HEK293 (cell line): ENCODE measurements around the gene CD101.

ENCODE experiments used
- GLIS2 ChIP-seq: fragments of 450-650 bp; formaldehyde crosslinking; IDR thresholded peaks from 2 replicates; pipeline ENCODE4 v1.5.1; 2016; ENCODE audit warnings: missing biosample characterization, missing genetic modification characterization
- YY1 ChIP-seq: fragments of 450-650 bp; formaldehyde crosslinking; IDR thresholded peaks from 2 replicates; pipeline ENCODE4 v1.5.1; 2018; ENCODE audit warnings: missing biosample characterization, missing genetic modification characterization
- ZBTB8A ChIP-seq: fragments of 450-650 bp; formaldehyde crosslinking; IDR thresholded peaks from 2 replicates; pipeline ENCODE4 v1.5.1; 2016; ENCODE audit warnings: missing biosample characterization, missing genetic modification characterization
- ZNF274 ChIP-seq, 2 experiments: fragments of 200-500 bp in 1 of 2; fragments of 450-650 bp in 1 of 2; sonication (Bioruptor generic) in 1 of 2; formaldehyde crosslinking in 1 of 2; IDR thresholded peaks; 2 replicates each; pipeline versions ENCODE4 v1.5.1 to v1.6.1; 2014 to 2016; ENCODE audit warnings: borderline replicate concordance in 1 of 2, inconsistent platforms in 1 of 2, low read length in 1 of 2, missing biosample characterization in 1 of 2, missing genetic modification characterization in 1 of 2
- ZNF292 ChIP-seq: fragments of 450-650 bp; formaldehyde crosslinking; IDR thresholded peaks from 2 replicates; pipeline ENCODE4 v1.5.1; 2016; ENCODE audit warnings: low read depth, missing biosample characterization, missing genetic modification characterization, borderline replicate concordance
- TF ChIP-seq, protein P1 (sequence below): fragments of 450-650 bp; formaldehyde crosslinking; IDR thresholded peaks from 2 replicates; pipeline ENCODE4 v1.5.1; 2016; ENCODE audit warnings: missing biosample characterization, missing genetic modification characterization
- TF ChIP-seq, protein P2 (sequence below): fragments of 450-650 bp; formaldehyde crosslinking; IDR thresholded peaks from 2 replicates; pipeline ENCODE4 v1.5.1; 2016; ENCODE audit warnings: missing biosample characterization, missing genetic modification characterization, low read depth

DNA sequence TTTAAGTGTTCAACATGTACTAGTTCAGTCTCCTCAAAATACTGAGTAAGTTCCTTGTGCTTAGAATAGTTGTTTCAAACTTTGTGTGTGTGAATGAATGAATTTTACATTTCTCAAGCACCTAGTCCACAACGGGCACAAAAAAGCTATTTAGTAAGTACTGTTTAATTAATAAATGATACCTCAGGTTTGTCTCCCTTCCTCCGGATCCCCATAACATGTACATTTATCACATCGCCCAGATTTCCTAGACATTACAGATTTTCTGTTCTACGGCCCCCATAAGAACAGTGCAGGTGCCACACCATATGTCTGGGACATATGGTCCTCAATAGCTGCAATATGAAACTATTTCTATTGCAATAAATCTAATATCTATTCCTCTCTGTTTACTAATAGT lies 57.2 kb downstream of the CD101 start:
- TF ChIP-seq YY1 (tag by site-specific recombination): no peak
- TF ChIP-seq, protein P1, sequence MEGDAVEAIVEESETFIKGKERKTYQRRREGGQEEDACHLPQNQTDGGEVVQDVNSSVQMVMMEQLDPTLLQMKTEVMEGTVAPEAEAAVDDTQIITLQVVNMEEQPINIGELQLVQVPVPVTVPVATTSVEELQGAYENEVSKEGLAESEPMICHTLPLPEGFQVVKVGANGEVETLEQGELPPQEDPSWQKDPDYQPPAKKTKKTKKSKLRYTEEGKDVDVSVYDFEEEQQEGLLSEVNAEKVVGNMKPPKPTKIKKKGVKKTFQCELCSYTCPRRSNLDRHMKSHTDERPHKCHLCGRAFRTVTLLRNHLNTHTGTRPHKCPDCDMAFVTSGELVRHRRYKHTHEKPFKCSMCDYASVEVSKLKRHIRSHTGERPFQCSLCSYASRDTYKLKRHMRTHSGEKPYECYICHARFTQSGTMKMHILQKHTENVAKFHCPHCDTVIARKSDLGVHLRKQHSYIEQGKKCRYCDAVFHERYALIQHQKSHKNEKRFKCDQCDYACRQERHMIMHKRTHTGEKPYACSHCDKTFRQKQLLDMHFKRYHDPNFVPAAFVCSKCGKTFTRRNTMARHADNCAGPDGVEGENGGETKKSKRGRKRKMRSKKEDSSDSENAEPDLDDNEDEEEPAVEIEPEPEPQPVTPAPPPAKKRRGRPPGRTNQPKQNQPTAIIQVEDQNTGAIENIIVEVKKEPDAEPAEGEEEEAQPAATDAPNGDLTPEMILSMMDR (tag by site-specific recombination): no peak
- TF ChIP-seq ZNF274 (IDR thresholded peaks at IDR 0.05; ENCODE audit: low read length): no peak
- TF ChIP-seq ZNF274 (tag by site-specific recombination; IDR thresholded peaks at IDR 0.05; ENCODE audit: borderline replicate concordance): no peak
- no peak for TF ChIP-seq ZBTB8A (tag by site-specific recombination)
- TF ChIP-seq, protein P2, sequence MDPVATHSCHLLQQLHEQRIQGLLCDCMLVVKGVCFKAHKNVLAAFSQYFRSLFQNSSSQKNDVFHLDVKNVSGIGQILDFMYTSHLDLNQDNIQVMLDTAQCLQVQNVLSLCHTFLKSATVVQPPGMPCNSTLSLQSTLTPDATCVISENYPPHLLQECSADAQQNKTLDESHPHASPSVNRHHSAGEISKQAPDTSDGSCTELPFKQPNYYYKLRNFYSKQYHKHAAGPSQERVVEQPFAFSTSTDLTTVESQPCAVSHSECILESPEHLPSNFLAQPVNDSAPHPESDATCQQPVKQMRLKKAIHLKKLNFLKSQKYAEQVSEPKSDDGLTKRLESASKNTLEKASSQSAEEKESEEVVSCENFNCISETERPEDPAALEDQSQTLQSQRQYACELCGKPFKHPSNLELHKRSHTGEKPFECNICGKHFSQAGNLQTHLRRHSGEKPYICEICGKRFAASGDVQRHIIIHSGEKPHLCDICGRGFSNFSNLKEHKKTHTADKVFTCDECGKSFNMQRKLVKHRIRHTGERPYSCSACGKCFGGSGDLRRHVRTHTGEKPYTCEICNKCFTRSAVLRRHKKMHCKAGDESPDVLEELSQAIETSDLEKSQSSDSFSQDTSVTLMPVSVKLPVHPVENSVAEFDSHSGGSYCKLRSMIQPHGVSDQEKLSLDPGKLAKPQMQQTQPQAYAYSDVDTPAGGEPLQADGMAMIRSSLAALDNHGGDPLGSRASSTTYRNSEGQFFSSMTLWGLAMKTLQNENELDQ: no peak
- TF ChIP-seq GLIS2: no peak
- TF ChIP-seq ZNF292: no peak
